H9 (cell line): ENCODE measurements around the gene ERC1. TPM values are rescaled to one million over a fixed set of nuclear protein-coding genes. Genes with fewer than 3 reads are reported as not detected.
A peak's percentile ranks its signal among the peaks of the same experiment; 100 is the strongest.

Source experiments
- DNase-seq: peaks from one replicate; pipeline ENCODE4 v3.0.0-alpha.2; 2017
- H2AFZ ChIP-seq: one replicate; pipeline ENCODE4 v1.6.1; 2013; ENCODE audit warnings: mild to moderate bottlenecking, low read length, control low read depth, moderate library complexity
- H2AK5ac ChIP-seq: 2 replicates; pipeline ENCODE4 v1.6.1; 2013; ENCODE audit warnings: low read length, control low read depth, mixed read lengths; ENCODE audit not compliant: insufficient read length
- H2BK120ac ChIP-seq: one replicate; pipeline ENCODE4 v1.6.1; 2013; ENCODE audit warnings: low read depth, mild to moderate bottlenecking, low read length, control low read depth, inconsistent platforms; ENCODE audit not compliant: poor library complexity, severe bottlenecking
- H2BK12ac ChIP-seq: 2 replicates; pipeline ENCODE4 v1.6.1; 2013; ENCODE audit warnings: low read length, control low read depth, mixed read lengths, low read depth; ENCODE audit not compliant: insufficient read length
- H2BK15ac ChIP-seq: 2 replicates; pipeline ENCODE4 v1.6.1; 2013; ENCODE audit warnings: low read depth, low read length, control low read depth
- H2BK20ac ChIP-seq: one replicate; pipeline ENCODE4 v1.6.1; 2013; ENCODE audit warnings: low read depth, mild to moderate bottlenecking, low read length, control low read depth, inconsistent platforms; ENCODE audit not compliant: poor library complexity, severe bottlenecking
- H2BK5ac ChIP-seq: 2 replicates; pipeline ENCODE4 v1.6.1; 2013; ENCODE audit warnings: low read length, control low read depth, mixed read lengths; ENCODE audit not compliant: insufficient read length
- H3K14ac ChIP-seq: 2 replicates; pipeline ENCODE4 v1.6.1; 2013; ENCODE audit warnings: low read length, control low read depth; ENCODE audit not compliant: insufficient read depth
- H3K18ac ChIP-seq: 2 replicates; pipeline ENCODE4 v1.6.1; 2013; ENCODE audit warnings: low read depth, mild to moderate bottlenecking, mixed read lengths, low read length, control low read depth; ENCODE audit not compliant: insufficient read length
- H3K23ac ChIP-seq: 2 replicates; pipeline ENCODE4 v1.6.1; 2013; ENCODE audit warnings: low read length, control low read depth, mixed read lengths, low read depth; ENCODE audit not compliant: insufficient read length
- H3K23me2 ChIP-seq: 2 replicates; pipeline ENCODE4 v1.6.1; 2013; ENCODE audit warnings: low read depth, mild to moderate bottlenecking, mixed read lengths, low read length, control low read depth; ENCODE audit not compliant: insufficient read length, poor library complexity, severe bottlenecking
- H3K27ac ChIP-seq: 2 replicates; pipeline ENCODE4 v1.5.1; 2013; ENCODE audit warnings: low read length, control low read depth, mixed read lengths, low read depth; ENCODE audit not compliant: insufficient read length
- H3K27me3 ChIP-seq: 2 replicates; pipeline ENCODE4 v1.6.1; 2013; ENCODE audit warnings: low read length, control low read depth, inconsistent platforms; ENCODE audit not compliant: insufficient read depth
- H3K4ac ChIP-seq: 2 replicates; pipeline ENCODE4 v1.6.1; 2013; ENCODE audit warnings: low read depth, mild to moderate bottlenecking, control low read depth, inconsistent platforms, low read length, moderate library complexity
- H3K4me1 ChIP-seq: 2 replicates; pipeline ENCODE4 v1.6.1; 2013; ENCODE audit warnings: low read length, control low read depth, inconsistent platforms; ENCODE audit not compliant: insufficient read depth
- H3K4me2 ChIP-seq: 2 replicates; pipeline ENCODE4 v1.6.1; 2013; ENCODE audit warnings: low read length, control low read depth, mixed read lengths; ENCODE audit not compliant: insufficient read length, insufficient read depth
- H3K56ac ChIP-seq: 2 replicates; pipeline ENCODE4 v1.6.1; 2013; ENCODE audit warnings: low read depth, mild to moderate bottlenecking, mixed read lengths, low read length, control low read depth; ENCODE audit not compliant: insufficient read length
- H3K79me1 ChIP-seq: 2 replicates; pipeline ENCODE4 v1.6.1; 2013; ENCODE audit warnings: low read depth, mild to moderate bottlenecking, moderate library complexity, low read length, control low read depth, inconsistent platforms; ENCODE audit not compliant: insufficient read depth, poor library complexity, severe bottlenecking
- H3K79me2 ChIP-seq: 2 replicates; pipeline ENCODE4 v1.6.1; 2013; ENCODE audit warnings: low read length, control low read depth, inconsistent platforms; ENCODE audit not compliant: insufficient read depth
- H3K9ac ChIP-seq: 2 replicates; pipeline ENCODE4 v1.6.1; 2013; ENCODE audit warnings: low read length, control low read depth, mixed read lengths; ENCODE audit not compliant: insufficient read length; ENCODE audit errors: extremely low read depth
- H3K9me3 ChIP-seq: one replicate; pipeline ENCODE4 v1.6.1; 2013; ENCODE audit warnings: low read depth, low read length, inconsistent platforms; ENCODE audit not compliant: control insufficient read depth
- H3T11ph ChIP-seq: one replicate; pipeline ENCODE4 v1.6.1; 2013; ENCODE audit warnings: mild to moderate bottlenecking, low read length, control low read depth, inconsistent platforms
- H4K20me1 ChIP-seq: one replicate; pipeline ENCODE4 v1.6.1; 2013; ENCODE audit not compliant: control insufficient read depth, insufficient read length, insufficient read depth
- H4K5ac ChIP-seq: 2 replicates; pipeline ENCODE4 v1.6.1; 2013; ENCODE audit warnings: low read depth, mild to moderate bottlenecking, mixed read lengths, low read length, control low read depth; ENCODE audit not compliant: insufficient read length
- H4K8ac ChIP-seq: replicated peaks from 2 replicates; pipeline ENCODE4 v1.6.1; 2013; ENCODE audit warnings: low read length, control low read depth, mixed read lengths, low read depth; ENCODE audit not compliant: insufficient read length
- H4K91ac ChIP-seq: 2 replicates; pipeline ENCODE4 v1.6.1; 2013; ENCODE audit warnings: low read depth, mild to moderate bottlenecking, moderate library complexity, mixed read lengths, low read length, control low read depth; ENCODE audit not compliant: insufficient read length
- H3K27ac Mint-ChIP-seq, 3 experiments: 2 replicates in 2 of 3; 3 replicates in 1 of 3; pipeline ENCODE4 v1.8.0; 2020 to 2021; ENCODE audit warnings: mixed read lengths in 3 of 3, mild to moderate bottlenecking in 1 of 3, moderate library complexity in 1 of 3
- H3K27me3 Mint-ChIP-seq: 2 replicates; pipeline ENCODE4 v1.8.0; 2021; ENCODE audit warnings: low read depth, mild to moderate bottlenecking, moderate library complexity, mixed read lengths
- H3K36me3 Mint-ChIP-seq, 3 experiments: 2 replicates in 2 of 3; 3 replicates in 1 of 3; pipeline ENCODE4 v1.8.0; 2020 to 2021; ENCODE audit warnings: low read depth in 3 of 3, mixed read lengths in 3 of 3; ENCODE audit not compliant: insufficient read depth in 1 of 3
- H3K4me1 Mint-ChIP-seq, 2 experiments: 2 replicates each; pipeline ENCODE4 v1.8.0; 2020; ENCODE audit warnings: mixed read lengths in 2 of 2
- H3K4me3 Mint-ChIP-seq, 2 experiments: 2 replicates in 1 of 2; 3 replicates in 1 of 2; pipeline ENCODE4 v1.8.0; 2020 to 2021; ENCODE audit warnings: mild to moderate bottlenecking in 2 of 2, mixed read lengths in 2 of 2, moderate library complexity in 1 of 2
- H3K9me3 Mint-ChIP-seq, 2 experiments: 2 replicates in 1 of 2; 3 replicates in 1 of 2; pipeline ENCODE4 v1.8.0; 2020; ENCODE audit warnings: mild to moderate bottlenecking in 2 of 2, mixed read lengths in 2 of 2, moderate library complexity in 1 of 2
- CTCF ChIP-seq: fragments of 200-600 bp; sonication (generic); conservative IDR thresholded peaks from 3 replicates; pipeline ENCODE4 v1.8.0; 2021; ENCODE audit warnings: antibody characterized with exemption, mild to moderate bottlenecking
- WGBS: extraction: QIAGEN DNeasy Blood & Tissue Kit; methylation state at CpG from one replicate; pipeline ENCODE4 v1.1.7; 2013; ENCODE audit warnings: missing lambda C conversion rate, low lambda C conversion rate, mixed read lengths; ENCODE audit not compliant: insufficient read length; ENCODE audit errors: extremely low coverage; 5-methylcytosine and 5-hydroxymethylcytosine counted together
- total RNA-seq: library from RNA; stranded (reverse); gene quantifications from 2 replicates; pipeline ENCODE4 v1.2.1, GENCODE V29; 2021

The ERC1 gene
- total RNA-seq, 1 experiment from 2014 or later: 51.2 TPM

GRCh38 chr12:1083889-1084262 is 92.9 kb downstream of the ERC1 start:
- Histone ChIP-seq H3K9ac (no peak overlapping the region), H4K91ac (no peak overlapping the region)

More at GRCh38 chr12:1083889-1084262, 92.9 kb downstream of the ERC1 start:
- Mint-ChIP-seq H3K4me3 (no peak overlapping the region), H3K36me3 (no peaks in the 10 kb centered on the region), H3K27ac (peak overlapping the region in 1 of 3 experiments; percentile 92; a peak in 3 of 7 replicates), H3K4me1 (peaks cover 19 to 24% of the 10 kb centered on the region in 2 experiments), H3K27me3 (no peaks in the 10 kb centered on the region), H3K9me3 (no peaks in the 10 kb centered on the region)
- H2BK20ac ChIP-seq: no peak overlapping the region
- H3K27me3 ChIP-seq: no peaks in the 10 kb centered on the region
- H3K79me2 ChIP-seq: no peaks in the 10 kb centered on the region
- TF ChIP-seq CTCF: no peak
- no peaks in the 10 kb centered on the region for H3K79me1 ChIP-seq
- no peak overlapping the region for H3K27ac ChIP-seq
- H3K23ac ChIP-seq: no peak overlapping the region
- H3K23me2 ChIP-seq: no peaks in the 10 kb centered on the region
- H3T11ph ChIP-seq: no peak overlapping the region
- H2BK15ac ChIP-seq: no peak overlapping the region
- WGBS: no CpG with 5 or more reads among the region's 3 CpGs
- H2AK5ac ChIP-seq: no peak overlapping the region
- no peak for DNase-seq
- no peak overlapping the region for H3K4ac ChIP-seq
- H4K5ac ChIP-seq: no peak overlapping the region
- no peak overlapping the region for H2BK5ac ChIP-seq
- no peak overlapping the region for H3K4me2 ChIP-seq
- H3K9me3 ChIP-seq: no peaks in the 10 kb centered on the region
- no peak overlapping the region for H3K18ac ChIP-seq
- no peaks in the 10 kb centered on the region for H3K4me1 ChIP-seq
- H3K14ac ChIP-seq: no peak overlapping the region
- H2AFZ ChIP-seq: no peak overlapping the region
- H2BK12ac ChIP-seq: no peak overlapping the region
- H3K56ac ChIP-seq: no peak overlapping the region
- no peaks in the 10 kb centered on the region for H4K20me1 ChIP-seq
- H4K8ac ChIP-seq: no peak overlapping the region
- no peak overlapping the region for H2BK120ac ChIP-seq
